IPS DF 4.7 (cell line): Measurements from ENCODE around the gene CD8B.
"Not testable (repeated sequence)": the region's sequence is repeated elsewhere in the genome, so short reads cannot be mapped to it uniquely, and the experiment has no call there.

Experiments used
- DNase-seq: peaks from one replicate; pipeline ENCODE4 v3.0.0-alpha.2; 2013; ENCODE audit warnings: low spot score; ENCODE audit errors: extremely low read depth

The CD8B gene

DNA sequence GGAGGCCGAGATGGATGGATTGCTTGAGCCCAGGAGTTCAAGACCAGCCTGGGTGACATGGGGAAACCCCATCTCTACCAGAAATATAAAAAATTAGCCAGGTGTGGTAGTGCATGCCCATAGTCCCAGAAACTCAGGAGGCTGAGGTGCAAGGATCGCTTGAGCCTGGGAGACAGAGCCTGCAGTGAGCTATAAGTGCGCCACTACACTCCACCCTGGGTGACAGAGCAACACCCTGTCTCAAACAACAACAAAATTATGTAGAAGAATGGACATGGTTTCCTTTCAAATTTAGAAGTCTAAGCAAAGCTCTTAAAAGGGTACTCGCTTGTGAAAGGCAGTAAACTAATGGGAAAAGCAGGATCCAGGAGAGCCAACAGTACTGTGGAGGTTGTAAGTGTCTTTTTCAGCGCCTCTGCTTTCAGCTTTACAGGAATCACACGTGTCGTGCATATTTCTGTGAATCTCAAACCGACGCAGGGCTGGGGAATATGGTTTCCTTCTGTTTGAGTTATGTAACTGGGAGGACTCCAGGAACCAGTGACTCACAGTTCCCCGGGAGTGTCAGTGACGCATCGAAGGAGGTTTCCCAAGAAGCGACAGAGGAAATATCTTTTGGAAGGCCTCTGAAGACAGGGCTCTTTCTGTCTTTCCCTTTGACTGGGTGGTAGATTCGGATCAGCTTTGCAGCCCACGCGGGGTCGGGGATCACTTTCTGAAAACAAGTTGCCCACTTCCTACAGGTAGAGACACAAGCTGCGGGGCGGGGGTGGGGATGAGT, 24.6 kb downstream of the CD8B start:
- not testable (repeated sequence) for DNase-seq

DNA sequence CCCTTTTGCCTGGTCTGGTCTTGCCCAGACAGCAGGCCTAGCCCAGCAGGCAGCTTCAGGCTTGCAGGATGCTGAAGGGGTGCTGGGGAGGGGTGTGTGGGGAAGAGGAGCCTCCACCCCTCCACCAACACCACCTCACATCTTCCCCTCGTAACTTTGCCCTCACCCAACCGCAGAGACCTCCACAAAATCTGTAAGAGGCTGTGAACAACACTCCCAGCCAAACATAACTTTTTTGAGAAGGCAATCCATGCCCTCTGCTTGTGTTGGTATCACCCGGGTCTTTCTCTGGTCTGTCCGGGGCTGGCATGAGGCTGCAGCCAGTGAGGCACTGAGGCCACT, 26.2 kb downstream of the CD8B start:
- DNase-seq, result not testable (repeated sequence)

DNA sequence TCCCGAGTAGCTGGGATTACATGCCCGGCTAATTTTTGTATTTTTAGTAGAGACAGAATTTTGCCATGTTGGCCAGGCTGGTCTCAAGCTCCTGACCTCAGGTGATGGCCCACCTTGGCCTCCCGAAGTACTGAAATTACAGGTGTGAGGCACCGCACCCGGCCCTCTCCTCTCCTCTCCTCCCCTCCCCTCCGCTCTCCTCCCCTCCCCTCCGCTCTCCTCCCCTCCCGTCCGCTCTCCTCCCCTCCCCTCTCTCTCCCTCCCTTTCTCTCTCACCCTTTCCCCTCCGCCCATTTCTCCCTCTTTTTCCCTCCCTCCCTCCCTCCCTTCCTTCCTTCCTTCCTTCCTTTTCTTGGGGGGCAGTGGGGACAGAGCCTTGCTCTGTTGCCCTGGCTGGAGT, 28.4 kb downstream of the CD8B start:
- DNase-seq, result no peak

DNA sequence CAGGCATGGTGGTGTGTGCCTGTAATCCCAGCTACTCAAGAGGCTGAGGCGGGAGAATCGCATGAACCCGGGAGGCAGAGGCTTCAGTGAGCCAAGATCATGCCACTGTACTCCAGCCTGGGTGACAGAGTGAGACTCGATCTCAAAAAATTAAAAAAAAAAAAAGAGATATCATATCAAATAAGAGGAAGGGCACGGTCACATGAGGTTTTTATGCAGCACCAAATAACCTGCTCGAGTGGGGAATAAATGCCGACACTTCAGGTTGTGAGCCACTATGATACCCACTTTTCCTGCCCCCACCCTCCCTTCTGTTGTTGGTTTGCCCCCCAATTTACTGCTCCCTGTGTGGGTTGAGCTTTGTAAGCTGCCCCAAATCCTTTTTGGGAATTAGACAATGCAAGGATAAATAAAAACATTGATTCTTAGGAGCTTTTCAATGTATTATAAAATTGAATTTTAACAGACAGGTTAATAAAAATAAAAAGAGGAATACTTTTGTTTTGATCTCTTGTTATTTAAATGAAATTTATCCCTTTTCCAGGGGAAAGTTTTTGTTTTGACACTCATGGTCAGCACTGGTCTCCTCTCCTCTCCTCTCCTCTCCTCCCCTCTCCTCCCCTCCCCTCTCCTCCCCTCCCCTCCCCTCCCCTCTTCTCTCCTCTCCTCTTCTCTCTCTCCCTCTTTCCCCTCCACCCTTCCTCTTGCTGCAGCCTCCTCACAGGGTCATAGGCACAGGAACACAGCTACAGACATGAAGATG, 29.2 kb downstream of the CD8B start:
- no peak for DNase-seq

DNA sequence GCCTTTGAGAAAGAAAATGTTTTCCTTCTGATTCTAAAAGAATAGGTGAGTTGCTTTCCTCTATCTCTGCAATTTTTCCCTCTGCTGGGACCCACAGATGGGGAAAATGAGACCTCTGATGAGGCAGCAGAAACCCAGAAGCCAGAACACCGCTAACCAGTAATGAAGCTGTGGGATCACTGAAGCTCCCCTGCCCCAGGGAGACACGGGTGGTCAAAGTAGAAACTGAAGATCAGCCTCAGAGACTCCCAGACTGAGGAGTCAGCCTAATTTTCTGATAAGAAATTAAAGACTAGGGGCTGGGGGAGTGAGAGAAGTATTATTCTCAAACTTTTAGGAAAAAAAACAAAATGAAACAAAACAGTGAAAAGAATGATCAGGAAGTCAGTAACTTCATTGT, 30.1 kb downstream of the CD8B start:
- no peak for DNase-seq

DNA sequence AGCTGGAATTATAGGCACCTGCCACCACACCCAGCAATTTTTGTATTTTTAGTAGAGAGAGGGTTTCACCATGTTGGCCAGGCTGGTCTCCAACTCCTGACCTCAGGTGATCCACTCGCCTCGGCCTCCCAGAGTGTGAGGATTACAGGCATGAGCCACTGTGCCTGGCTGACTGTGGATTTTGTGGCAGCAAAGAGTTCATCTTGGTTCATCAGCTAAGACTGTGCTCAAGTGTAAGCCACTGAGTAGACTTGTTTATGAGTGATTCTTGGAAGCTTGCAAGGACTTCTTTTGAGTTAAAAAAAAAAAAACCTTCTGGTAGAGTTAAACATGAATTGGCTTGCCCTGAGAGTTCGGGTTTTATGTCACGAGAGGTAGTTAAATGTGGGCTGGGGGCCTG, 34.7 kb downstream of the CD8B start:
- DNase-seq, result no peak

DNA sequence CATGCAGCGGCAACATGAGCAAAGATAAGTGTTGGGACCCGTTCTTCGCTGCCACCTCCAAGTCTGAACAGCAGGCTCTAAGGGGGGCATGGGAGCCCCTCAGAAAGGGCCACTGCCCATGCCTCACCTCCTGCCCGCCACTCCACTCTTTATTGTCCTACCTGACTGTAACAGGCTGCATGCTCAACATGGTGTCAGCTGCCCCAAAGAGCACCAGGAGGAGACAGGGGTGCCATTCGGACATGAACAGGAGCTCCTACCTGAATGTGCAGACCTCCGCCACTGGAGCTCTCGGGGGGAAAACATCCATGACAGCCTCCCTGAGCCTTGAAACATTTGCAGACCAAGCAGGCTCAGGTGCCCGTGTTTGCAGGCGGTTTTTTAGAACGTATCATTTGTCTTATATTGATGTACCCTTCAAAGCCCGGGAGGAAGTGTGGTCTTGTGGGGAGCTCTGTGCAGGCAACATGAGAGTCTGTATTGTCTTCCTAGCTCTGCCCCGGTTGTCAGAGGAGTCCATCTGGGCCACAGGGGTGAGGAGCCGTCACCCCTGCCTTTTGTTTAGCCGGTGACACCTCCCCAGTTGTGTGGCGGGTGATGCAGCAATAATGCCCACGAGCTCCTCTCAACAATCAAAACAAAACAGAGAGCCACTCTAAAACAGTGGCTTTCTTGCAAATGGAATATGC, 35.8 kb downstream of the CD8B start:
- DNase-seq, result no peak

DNA sequence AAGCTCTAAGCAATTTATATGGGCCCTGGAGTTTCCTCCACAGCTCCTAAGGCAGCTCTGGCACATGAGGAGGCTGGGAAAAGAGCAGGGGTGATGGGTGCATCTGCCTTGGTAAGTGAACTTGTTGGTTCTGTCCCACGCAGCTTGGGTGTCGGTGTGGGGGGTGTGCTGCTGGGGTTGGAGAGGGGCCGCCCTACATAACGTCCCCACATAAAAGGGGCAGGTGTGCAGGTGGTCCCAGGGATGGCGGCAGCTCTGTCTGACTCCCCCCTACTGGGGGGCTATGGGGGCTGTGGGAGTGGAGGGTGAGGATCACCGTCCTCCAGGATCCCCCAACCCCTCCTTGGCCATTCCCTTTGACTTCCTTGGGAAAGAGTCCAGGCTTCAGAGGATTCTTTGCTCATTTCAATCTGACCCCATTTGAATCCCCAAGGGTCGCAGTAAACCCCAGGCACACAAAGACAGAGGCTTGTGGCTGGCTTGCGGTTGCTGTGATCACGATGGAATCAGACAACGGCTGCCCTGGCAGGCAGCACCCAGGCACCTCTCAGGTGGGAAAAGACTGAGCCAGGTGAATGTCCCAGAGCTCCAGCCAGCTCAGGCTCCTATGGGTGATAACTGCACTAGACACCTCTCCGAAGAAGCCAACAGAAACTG, 36.5 kb downstream of the CD8B start:
- DNase-seq, result no peak

DNA sequence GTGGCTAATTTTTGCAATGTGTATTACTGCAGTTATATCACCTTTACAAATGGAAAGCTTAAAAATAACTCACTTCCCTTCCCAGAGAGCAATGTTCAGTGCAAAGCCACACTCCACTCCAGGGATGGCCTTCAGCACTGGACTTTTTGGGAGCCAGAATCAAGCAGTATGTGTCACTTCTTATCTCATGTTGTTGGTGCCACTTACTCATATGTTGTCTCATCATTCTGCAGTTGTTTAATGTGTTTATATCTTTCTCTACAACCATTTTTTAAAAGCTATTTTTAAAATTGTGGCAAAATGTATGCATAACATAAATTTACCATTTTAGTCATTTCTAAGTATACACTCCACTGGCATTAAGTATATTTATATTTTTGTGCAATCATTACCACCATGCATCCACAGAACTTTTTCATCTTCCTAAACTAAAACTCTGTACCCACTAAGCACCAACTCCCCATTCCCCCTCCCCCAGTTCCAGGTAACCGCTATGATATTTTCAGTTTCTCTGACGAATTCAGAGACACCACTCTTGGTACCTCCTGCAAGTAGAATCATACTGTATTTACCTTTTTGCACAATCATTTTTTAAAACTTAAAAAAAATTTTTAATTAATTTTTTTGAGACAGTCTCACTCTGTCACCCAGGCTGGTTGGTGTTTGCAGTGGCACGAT, 38.9 kb downstream of the CD8B start:
- no peak for DNase-seq

DNA sequence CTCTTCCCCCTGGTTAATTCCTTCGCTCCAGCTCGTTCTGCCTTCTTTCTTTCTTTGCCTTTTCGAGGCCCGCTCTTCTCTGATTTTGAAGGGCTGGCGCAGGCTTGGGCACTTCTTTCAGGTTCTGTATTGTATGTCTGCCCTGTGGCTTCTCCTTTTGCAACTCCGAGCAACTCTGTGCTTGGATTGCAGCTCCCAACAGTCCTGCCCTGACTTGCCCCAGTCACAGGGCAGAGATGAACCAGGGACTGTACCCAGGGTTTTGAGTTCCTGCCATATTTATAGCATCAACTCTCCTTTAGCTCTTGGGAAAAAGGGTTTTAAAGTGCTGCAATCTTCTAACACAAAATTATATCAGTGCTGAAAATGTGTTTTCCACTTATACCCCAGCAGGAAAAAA, 39.8 kb downstream of the CD8B start:
- no peak for DNase-seq

DNA sequence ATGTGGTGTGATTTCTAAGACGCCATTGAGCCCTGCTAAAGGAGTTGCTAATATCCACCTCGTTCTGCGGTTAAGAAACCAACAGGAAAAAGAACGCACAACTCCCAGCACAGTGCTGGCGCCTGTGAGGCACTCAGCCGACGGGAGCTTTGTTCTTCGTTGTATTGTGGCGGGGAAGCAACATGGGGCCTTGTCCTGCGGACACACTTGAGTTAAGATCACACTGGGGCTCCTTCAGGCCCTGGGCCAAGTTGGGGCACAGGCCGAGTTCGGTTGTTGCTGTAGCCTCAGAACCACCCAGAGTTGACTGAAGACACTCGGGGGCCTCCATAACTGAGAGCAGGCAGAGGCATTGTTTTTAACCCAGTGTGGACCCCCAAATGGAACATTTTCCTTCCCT, 40.4 kb downstream of the CD8B start:
- DNase-seq, result no peak

DNA sequence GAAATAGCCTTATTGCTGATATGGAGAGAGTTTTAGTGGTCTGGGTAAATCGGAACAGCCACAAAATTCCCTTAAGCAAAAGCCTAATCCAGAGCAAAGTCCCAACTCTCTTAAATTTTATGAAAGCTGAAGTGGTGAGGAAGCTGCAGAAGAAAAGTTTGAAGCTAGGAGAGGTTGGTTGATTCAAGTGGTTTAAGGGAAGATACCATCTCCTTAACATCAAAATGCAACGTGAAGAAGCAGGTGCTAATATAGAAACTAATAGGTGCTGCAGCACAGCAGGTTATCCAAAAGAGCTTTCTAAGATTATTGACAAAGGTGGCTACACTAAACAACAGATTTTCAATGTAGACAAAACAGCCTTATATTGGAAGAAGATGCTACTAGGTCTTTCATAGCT, 42.7 kb downstream of the CD8B start:
- no peak for DNase-seq

DNA sequence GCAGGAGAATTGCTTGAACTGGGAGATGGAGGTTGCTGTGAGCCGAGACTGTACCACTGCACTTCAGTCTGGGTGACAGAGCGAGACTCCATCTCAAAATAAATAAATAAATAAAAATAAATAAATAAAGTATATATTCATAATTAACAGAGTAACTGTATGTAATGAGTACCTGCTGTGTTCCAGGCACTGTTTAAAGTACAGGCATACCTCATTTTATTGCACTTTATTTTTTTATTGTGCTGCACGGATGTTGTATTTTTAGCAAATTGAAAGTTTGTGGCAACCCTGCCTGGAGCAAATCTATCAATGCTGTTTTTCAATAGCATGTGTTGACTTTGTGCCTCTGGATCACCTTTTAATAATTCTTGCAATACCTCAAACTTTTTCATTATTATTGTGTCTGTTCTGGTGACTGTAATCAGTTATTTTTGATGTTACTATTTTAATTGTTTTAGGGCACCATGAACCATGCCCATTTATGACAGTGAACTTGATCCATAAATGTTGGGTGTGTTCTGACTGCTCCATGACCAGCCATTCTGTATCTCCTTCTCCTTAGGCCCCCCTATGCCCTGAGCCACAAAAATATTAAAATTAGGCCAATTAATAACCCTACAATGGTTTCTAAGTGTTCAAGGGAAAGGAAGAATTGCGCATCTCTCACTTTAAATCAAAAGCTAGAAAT, 43.4 kb downstream of the CD8B start:
- DNase-seq, result no peak

DNA sequence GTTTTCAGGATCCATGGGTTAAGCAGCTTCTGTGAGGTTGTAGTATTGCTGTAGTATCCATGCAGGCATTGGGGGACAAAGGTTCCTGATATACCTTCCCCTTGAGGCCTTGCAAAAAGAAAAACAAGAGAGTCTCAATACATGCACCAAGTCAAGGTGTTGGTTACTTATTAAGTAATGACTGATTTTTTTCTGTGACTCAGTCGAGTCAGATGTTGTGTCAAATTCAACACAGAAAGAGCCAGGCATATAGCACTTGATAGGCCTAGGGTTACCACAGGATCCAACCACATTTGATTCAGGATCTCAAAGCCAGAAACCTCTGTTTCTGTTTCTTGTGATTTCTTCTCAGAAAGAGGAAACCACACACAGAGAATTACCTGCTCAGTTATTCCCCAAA, 46.1 kb downstream of the CD8B start:
- no peak for DNase-seq

DNA sequence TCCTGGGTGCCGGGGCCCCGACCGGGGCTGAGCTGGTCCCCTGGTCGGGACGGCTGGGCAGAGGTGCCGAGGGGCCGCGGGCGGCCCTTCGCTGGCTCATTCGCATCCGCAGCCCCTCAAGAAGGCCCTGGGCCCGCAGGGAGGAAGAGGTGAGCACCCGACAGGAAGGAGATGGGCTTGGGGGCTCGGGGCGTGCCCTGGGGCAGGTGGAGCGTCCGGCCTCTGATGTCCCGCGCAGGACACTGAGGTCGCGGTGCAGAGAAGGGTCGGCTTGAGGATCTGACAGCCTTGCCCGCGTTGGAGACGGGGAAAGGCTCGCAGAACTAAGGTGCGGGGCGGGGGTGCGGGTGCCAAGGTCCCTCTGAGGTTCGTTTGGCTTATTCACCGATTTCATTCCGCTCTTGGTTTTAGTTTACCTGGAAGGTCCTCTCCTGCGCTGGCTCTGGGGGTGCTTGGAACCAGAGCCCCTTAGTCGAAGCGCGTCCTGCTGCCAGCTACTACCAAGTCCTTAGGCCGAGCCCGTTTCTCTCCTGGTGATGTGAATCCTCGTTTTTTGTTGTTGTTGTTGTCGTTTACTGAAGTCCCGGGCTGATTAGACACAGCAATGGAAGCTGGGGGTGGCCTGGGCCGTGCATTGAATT, 52.1 kb downstream of the CD8B start:
- no peak for DNase-seq

DNA sequence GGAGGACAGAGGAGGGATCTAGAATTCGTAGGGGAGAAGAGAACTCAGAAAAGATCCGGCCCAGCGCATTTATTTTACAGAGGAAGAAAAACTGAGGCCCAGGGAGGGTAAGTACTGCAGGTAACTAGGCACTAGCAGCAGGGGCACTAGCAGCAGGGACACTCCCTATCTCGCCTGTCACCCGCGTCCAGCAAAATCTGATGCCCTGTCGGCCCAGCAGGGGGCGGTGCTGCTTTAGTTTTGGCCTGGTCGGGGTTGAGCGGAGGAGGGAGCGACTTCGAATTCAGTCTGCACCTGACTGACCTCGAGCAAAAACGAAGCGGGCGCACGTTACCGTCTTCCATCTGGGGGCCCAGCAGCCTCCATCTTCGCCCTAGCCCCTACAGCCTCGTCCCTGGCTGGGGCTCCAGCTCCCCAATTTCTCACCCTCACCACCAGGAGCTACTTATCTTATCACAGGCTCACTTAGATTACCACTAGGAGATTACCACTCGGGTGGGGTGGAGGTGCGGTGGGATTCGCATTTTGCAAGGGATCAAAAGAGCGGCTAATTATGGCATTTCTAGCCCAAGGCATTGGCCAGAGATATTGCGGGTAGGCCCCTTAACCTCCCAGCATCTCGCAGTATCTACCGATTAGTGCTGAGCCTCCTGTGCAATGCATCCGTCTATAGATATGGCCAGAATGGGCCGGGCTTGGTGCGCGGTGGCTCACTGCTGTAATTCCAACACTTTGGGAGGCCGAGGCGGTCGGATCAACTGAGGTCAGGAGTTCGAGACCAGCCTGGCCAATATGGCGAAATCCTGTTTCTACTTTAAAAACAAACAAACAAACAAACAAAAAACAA, 53.1 kb downstream of the CD8B start:
- DNase-seq, result peak; percentile 69

DNA sequence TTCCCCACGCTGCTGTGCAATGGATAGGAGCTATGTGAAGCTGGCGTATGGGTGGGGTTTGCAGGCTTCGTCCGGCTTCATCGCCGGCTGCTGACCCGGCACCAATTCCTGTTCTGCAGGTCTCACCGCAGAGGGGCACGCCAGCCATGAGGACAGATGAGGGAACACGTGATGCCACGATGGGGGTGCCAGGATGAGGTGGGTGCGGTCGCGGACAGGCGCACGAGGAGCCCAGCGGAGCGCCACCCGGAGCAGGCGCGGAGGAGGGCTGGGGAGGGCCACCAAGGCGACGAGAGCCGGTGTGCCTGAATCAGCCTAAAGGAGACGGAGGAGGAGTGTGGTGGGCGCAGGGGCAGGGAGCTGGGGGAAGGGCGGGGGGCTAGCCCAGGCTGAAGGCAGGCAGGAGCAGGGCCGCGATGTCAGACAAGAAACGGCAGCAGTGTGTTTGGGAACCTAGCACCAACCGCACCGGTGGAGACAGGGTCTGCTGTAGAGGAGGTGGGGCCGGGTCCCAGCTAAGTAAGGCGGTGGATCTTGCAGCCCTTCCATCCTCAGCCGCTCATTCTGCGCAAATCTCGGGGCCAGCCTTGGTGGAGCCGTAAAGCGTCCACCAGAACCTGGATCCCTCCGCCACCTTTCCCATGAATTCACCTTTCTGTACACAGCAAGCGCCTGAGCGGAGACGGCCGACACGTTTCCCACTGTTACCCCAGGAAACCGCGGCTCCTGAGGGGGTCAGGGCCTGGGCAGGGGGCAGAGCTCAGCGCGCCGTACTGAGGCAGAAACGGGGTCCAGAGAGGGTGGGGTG, 54.0 kb downstream of the CD8B start:
- DNase-seq, result no peak

DNA sequence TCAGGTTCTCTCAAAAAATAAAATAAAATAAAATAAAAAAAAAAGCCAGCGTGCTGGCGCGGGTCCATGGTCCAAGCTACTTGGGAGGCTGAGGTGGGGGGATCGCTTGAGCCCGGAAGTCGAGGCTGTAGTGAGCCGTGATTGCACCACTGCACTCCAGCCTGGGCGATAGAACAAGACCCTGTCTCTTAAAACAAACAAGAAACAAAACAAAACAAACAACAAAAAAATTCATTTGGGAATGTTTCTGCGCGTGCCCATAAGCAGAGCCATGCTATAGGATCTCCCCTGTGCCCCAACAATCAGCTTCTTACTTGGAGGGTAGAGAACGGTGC, 54.6 kb downstream of the CD8B start:
- DNase-seq, result no peak
